HepG2 (cell line): ENCODE data around the gene ERP27. TPM values are rescaled to one million over a fixed set of nuclear protein-coding genes. Genes with fewer than 3 reads are reported as not detected.

Experiments
- ATAC-seq: fragments of 200-7000 bp; cut with Tn5 transposase; 3 replicates; pipeline ENCODE4 v1.9.1; 2020; ENCODE audit warnings: mild to moderate bottlenecking, moderate library complexity
- BruUV-seq: library from RNA; stranded (reverse); fragments of 400-500 nt; replicated peaks from 2 replicates; lab custom pipeline; 2021; lab: Mats Ljungman, UMichigan
- CTCF ChIA-PET: fragments of 300-600 bp; formaldehyde crosslinking; extraction: SDS; loops from one replicate; lab custom pipeline; 2021; ENCODE audit warnings: low total read pairs, inconsistent platforms, low intra/inter-chr PET ratio; lab: Yijun Ruan, JAX
- POLR2A ChIA-PET: fragments of 350-600 bp; sonication (Branson Sonifier 250); formaldehyde crosslinking; loops from one replicate; lab custom pipeline; 2020; ENCODE audit warnings: antibody characterized with exemption, inconsistent platforms; lab: Yijun Ruan, JAX
- DNase-seq: peaks from one replicate; pipeline ENCODE4 v3.0.0-alpha.2; 2015; ENCODE audit warnings: low spot score
- FAIRE-seq: peaks from 3 replicates; lab custom pipeline; 2011; peaks lifted over from hg19 to GRCh38; lab: Jason Lieb, UNC
- H2AFZ ChIP-seq: one replicate; pipeline ENCODE4 v1.6.1; 2011; ENCODE audit warnings: low read length, inconsistent platforms
- H3K27ac ChIP-seq: fragments of 300-600 bp; 3 replicates; pipeline ENCODE4 v1.8.0; 2011; ENCODE audit warnings: mixed run types, mild to moderate bottlenecking, mixed read lengths, low read length, inconsistent platforms; ENCODE audit not compliant: insufficient read depth; ENCODE audit errors: extremely low read length
- H3K27me3 ChIP-seq, 2 experiments: fragments of 200-600 bp in 1 of 2; 2 replicates in 1 of 2; 3 replicates in 1 of 2; pipeline versions ENCODE4 v1.6.0 to v1.8.0; 2011; ENCODE audit warnings: low read length in 2 of 2, mild to moderate bottlenecking in 2 of 2, moderate library complexity in 2 of 2, inconsistent platforms in 1 of 2; ENCODE audit not compliant: insufficient read depth in 2 of 2, control insufficient read depth in 1 of 2
- H3K36me3 ChIP-seq, 2 experiments: fragments of 200-600 bp in 1 of 2; replicated peaks in 1 of 2; 2 replicates in 1 of 2; 3 replicates in 1 of 2; pipeline versions ENCODE4 v1.5.1 to v1.8.0; 2011; ENCODE audit warnings: low read length in 2 of 2, inconsistent platforms in 1 of 2; ENCODE audit not compliant: insufficient read depth in 2 of 2, control insufficient read depth in 1 of 2
- H3K4me1 ChIP-seq: 2 replicates; pipeline ENCODE4 v1.5.1; 2012; ENCODE audit warnings: low read length, inconsistent platforms; ENCODE audit not compliant: insufficient read depth
- H3K4me2 ChIP-seq: 2 replicates; pipeline ENCODE4 v1.6.0; 2011; ENCODE audit warnings: low read depth, low read length, inconsistent platforms
- H3K4me3 ChIP-seq, 3 experiments: fragments of 200-600 bp in 1 of 3; sonication (generic), shearing (Covaris generic) in 1 of 3; replicated peaks in 1 of 3; 2 replicates each; pipeline ENCODE4 v1.5.1; 2011 to 2016; ENCODE audit warnings: low read length in 3 of 3, inconsistent platforms in 2 of 3, low read depth in 2 of 3, mild to moderate bottlenecking in 2 of 3, control low read depth in 1 of 3, mixed read lengths in 1 of 3; ENCODE audit not compliant: insufficient read depth in 1 of 3
- H3K79me2 ChIP-seq: one replicate; pipeline ENCODE4 v1.6.1; 2011; ENCODE audit warnings: low read length, inconsistent platforms; ENCODE audit not compliant: insufficient read depth
- H3K9ac ChIP-seq: 2 replicates; pipeline ENCODE4 v1.6.0; 2011; ENCODE audit warnings: mild to moderate bottlenecking, low read depth, low read length, inconsistent platforms; ENCODE audit not compliant: insufficient read depth
- H3K9me3 ChIP-seq: 2 replicates; pipeline ENCODE4 v1.5.1; 2012; ENCODE audit warnings: mild to moderate bottlenecking, low read length
- H4K20me1 ChIP-seq: 2 replicates; pipeline ENCODE4 v1.6.0; 2011; ENCODE audit warnings: inconsistent platforms, mild to moderate bottlenecking, low read length, moderate library complexity; ENCODE audit not compliant: insufficient read depth
- CTCF ChIP-seq: sonication (generic); formaldehyde crosslinking; IDR thresholded peaks from 2 replicates; pipeline ENCODE4 v1.5.0; 2020; ENCODE audit warnings: mild to moderate bottlenecking, missing genetic modification reagents, moderate library complexity
- DR1 ChIP-seq: sonication (generic); formaldehyde crosslinking; IDR thresholded peaks from 2 replicates; pipeline ENCODE4 v1.8.0; 2021; ENCODE audit warnings: mild to moderate bottlenecking, missing genetic modification reagents, inconsistent platforms
- ELF1 ChIP-seq: sonication (generic); formaldehyde crosslinking; IDR thresholded peaks from 2 replicates; pipeline ENCODE4 v1.4.0; 2020; ENCODE audit warnings: missing genetic modification reagents
- FIP1L1 ChIP-seq: fragments of 200-400 bp; formaldehyde crosslinking; IDR thresholded peaks from 2 replicates; pipeline ENCODE4 v1.6.1; 2018; ENCODE audit warnings: low read depth, mild to moderate bottlenecking, low read length, moderate library complexity, borderline replicate concordance; ENCODE audit not compliant: insufficient read depth
- FOXO4 ChIP-seq: sonication (generic); formaldehyde crosslinking; conservative IDR thresholded peaks from 2 replicates; pipeline ENCODE4 v1.8.1; 2023; ENCODE audit warnings: missing genetic modification reagents
- HOXA5 ChIP-seq: sonication (generic); formaldehyde crosslinking; IDR thresholded peaks from 2 replicates; pipeline ENCODE4 v1.4.0; 2020; ENCODE audit warnings: missing genetic modification reagents
- NR2F6 ChIP-seq, 2 experiments: IDR thresholded peaks; 2 replicates each; pipeline ENCODE4 v1.6.1; 2016; ENCODE audit warnings: antibody characterized with exemption in 1 of 2, mild to moderate bottlenecking in 1 of 2
- RBAK ChIP-seq: sonication (generic); formaldehyde crosslinking; IDR thresholded peaks from 2 replicates; pipeline ENCODE4 v1.5.1; 2020; ENCODE audit warnings: mild to moderate bottlenecking, missing genetic modification reagents
- SRF ChIP-seq: IDR thresholded peaks from 2 replicates; pipeline ENCODE4 v1.6.1; 2011; ENCODE audit warnings: mild to moderate bottlenecking, low read depth, low read length, moderate library complexity
- ZNF30 ChIP-seq: sonication (generic); formaldehyde crosslinking; IDR thresholded peaks from 2 replicates; pipeline ENCODE4 v1.5.0; 2020; ENCODE audit warnings: mild to moderate bottlenecking, missing genetic modification reagents
- ZNF484 ChIP-seq: sonication (generic); formaldehyde crosslinking; IDR thresholded peaks from 2 replicates; pipeline ENCODE4 v1.5.1; 2020; ENCODE audit warnings: mild to moderate bottlenecking, low read depth, missing genetic modification reagents, borderline replicate concordance
- WGBS: methylation state at CpG from one replicate; pipeline ENCODE4 v1.1.6; 2017; ENCODE audit warnings: low lambda C conversion rate; 5-methylcytosine and 5-hydroxymethylcytosine counted together
- in situ Hi-C: cut with HindIII; loops from 2 replicates; pipeline ENCODE4 v1.10.0; 2017; ENCODE audit warnings: low pct_unique_long_range_greater_than_20kb; ENCODE audit not compliant: extremely low pct_ligation_motif_present
- intact Hi-C: fragments of 100-400 bp; cut with micrococcal nuclease; formaldehyde crosslinking; loops from one replicate; pipeline ENCODE4 v1.10.0; 2022; ENCODE audit not compliant: unreplicated experiment
- polyA plus RNA-seq, 8 experiments: library from polyadenylated mRNA; depleted of rRNA in 3 of 8; stranded (reverse) in 7 of 8; unstranded in 1 of 8; fragments of >200 nt; fragmentation: Illumina TruSeq in 4 of 8; extraction: Trizol in 4 of 8; gene quantifications; 2 replicates each; pipeline versions ENCODE4 v1.2.1 to v1.2.3, GENCODE V29; 2011 to 2016; ENCODE audit warnings: low read depth in 4 of 8, missing spikeins in 1 of 8, mixed read lengths in 1 of 8; ENCODE audit not compliant: insufficient read depth in 1 of 8
- total RNA-seq, 5 experiments: library from RNA; depleted of rRNA; stranded (reverse); fragments of >200 nt; fragmentation: Illumina TruSeq; extraction: Trizol; gene quantifications; 2 replicates each; pipeline ENCODE4 v1.2.3, GENCODE V29; 2016; ENCODE audit warnings: low read depth in 1 of 5

ERP27 gene
- total and polyA plus RNA-seq, 2 of the 13 experiments (the other 11 are each of a cell fraction or from before 2014, with no cell fraction given), result 1.8 to 6.6 TPM

DNA sequence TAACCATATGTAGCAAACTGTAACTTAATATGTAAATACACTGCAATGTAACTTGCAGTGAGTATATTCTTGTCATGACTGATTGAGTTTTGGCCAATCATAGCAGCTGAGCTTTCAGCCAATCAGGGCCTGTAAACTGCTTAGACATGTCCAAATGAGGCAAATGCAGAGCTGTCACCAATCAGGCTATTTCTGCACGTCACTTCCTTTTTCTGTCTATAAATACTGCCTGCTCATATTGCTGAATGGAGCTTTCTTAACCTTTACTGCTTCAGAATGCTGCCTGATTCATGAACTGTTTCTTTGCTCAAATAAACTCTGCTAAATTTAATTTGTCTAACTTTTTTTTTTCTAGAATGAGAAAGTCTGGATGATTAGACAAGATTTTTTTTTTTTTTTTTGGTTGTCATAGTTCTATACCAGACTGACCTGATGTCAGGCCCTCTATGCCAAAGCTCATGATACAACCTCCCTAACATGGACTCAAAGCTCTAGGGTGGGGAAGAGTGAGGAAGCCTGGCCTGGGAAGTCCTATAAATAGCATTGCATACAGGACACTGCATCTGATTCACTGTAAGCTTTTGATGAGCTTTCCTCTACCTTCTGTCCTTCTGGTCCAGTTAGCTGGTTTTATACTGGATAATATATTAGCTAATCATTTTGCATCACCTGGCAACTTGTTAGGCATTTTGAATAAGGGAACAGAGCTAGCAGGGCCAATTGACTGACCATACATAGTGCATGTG lies 64.7 kb downstream of the ERP27 start:
- POLR2A ChIA-PET, result no interaction called here
- TF ChIP-seq FIP1L1, result no peak
- TF ChIP-seq ZNF30 (CRISPR knock-in tag), result no peak
- no peak for TF ChIP-seq HOXA5 (CRISPR knock-in tag)
- TF ChIP-seq DR1 (CRISPR knock-in tag), result no peak
- TF ChIP-seq ELF1, result no peak
- no peak for TF ChIP-seq RBAK (CRISPR knock-in tag)
- no peak for TF ChIP-seq NR2F6 (IDR thresholded peaks at IDR 0.05)
- TF ChIP-seq NR2F6 (CRISPR knock-in tag; IDR thresholded peaks at IDR 0.05), result no peak
- no peak for TF ChIP-seq FOXO4
- TF ChIP-seq ZNF484 (CRISPR knock-in tag), result no peak
- no peak for TF ChIP-seq CTCF
- TF ChIP-seq SRF, result no peak
- no peak overlapping the region for H3K9ac ChIP-seq
- ATAC-seq (no peak), DNase-seq (no peak), FAIRE-seq (no peak)
- intact Hi-C loops, result no loop called here
- WGBS, result 0% methylated on average over 1 of the region's 1 CpG
- in situ Hi-C loops, result no loop called here
- H3K79me2 ChIP-seq, result no peaks in the 10 kb centered on the region
- H4K20me1 ChIP-seq, result no peaks in the 10 kb centered on the region
- H3K36me3 ChIP-seq, result no peaks in the 10 kb centered on the region
- CTCF ChIA-PET, result no interaction called here
- no peaks in the 10 kb centered on the region for H3K4me1 ChIP-seq
- BruUV-seq, result no TSS peak
- H3K9me3 ChIP-seq, result no peaks in the 10 kb centered on the region
- H3K27ac ChIP-seq, result no peak overlapping the region
- H3K4me2 ChIP-seq, result no peak overlapping the region
- H2AFZ ChIP-seq, result no peak overlapping the region
- H3K27me3 ChIP-seq, result no peaks in the 10 kb centered on the region
- H3K4me3 ChIP-seq, result no peak overlapping the region
